GM12892 (cell line): ENCODE data around the gene REEP2. TPM values are rescaled to one million over a fixed set of nuclear protein-coding genes. Genes with fewer than 3 reads are reported as not detected.
A peak's percentile ranks its signal among the peaks of the same experiment; 100 is the strongest.
"Not testable (repeated sequence)": the region's sequence is repeated elsewhere in the genome, so short reads cannot be mapped to it uniquely, and the experiment has no call there.

Experiments used
- DNase-seq: peaks from one replicate; pipeline ENCODE4 v3.0.0; 2011; ENCODE audit not compliant: insufficient read length
- FAIRE-seq: peaks from 2 replicates; lab custom pipeline; 2011; peaks lifted over from hg19 to GRCh38; lab: Jason Lieb, UNC
- POLR2A ChIP-seq: IDR thresholded peaks from 2 replicates; pipeline ENCODE4 v1.6.1; 2011; ENCODE audit warnings: low read depth, low read length, control low read depth
- POLR2AphosphoS5 ChIP-seq: IDR thresholded peaks from 2 replicates; pipeline ENCODE4 v1.6.1; 2011; ENCODE audit warnings: low read depth, low read length, control low read depth
- TAF1 ChIP-seq: IDR thresholded peaks from 2 replicates; pipeline ENCODE4 v1.6.1; 2011; ENCODE audit warnings: low read depth, mild to moderate bottlenecking, control low read depth, low read length, borderline replicate concordance
- polyA plus RNA-seq: library from polyadenylated mRNA; unstranded; fragments of >200 nt; gene quantifications from one replicate; pipeline ENCODE4 v1.2.1, GENCODE V29; 2012; ENCODE audit warnings: missing spikeins, inconsistent platforms; ENCODE audit not compliant: missing spikeins

The REEP2 gene
- polyA plus RNA-seq, result 1.3 TPM

DNA sequence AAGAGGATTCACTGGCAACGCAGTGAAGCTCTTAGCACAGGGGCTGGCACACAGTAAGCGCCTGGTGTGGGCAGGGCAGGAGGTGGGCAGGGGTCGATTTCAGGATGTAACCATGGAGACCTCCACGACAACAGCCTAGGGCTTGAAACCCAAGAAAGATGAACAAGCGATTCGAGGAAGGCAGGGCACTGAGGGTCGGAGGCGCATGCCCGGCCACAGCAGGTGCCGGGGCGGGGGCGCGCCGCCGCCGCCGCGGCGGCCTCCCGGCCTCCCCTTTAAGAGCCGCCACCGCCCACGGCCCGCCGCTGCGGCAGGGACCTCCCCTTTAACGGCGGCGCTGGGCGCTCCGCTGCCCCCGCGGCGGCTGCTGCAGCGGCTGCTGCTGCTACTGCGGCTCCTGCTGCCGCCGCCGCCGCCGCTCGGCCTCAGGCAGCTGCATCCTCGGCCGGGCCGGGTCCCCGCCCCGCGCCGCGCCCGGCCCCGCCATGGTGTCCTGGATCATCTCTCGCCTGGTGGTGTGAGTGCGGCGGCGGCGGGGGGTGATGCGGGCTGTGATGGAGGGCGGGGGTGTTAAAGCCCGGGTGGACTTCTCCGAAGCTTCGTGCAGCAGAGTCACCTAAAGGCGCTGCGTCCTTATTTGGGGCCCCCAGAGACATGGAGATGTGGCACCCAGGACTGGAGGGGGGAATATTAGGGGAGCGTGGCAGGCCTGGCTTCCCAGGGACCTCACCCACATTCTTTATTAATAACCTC, at the start of gene REEP2:
TSS of gene REEP2 (plus strand) at position 334 of the 753 bp plus-strand sequence. CDS start at position 486, 152 bp downstream.
- TF ChIP-seq POLR2A, result no peak
- TF ChIP-seq POLR2AphosphoS5, result no peak
- TF ChIP-seq TAF1, result no peak
- FAIRE-seq, result peak; percentile 74
- DNase-seq, result peak; percentile 78

GRCh38 chr5:138389332-138389731, 49.5 kb upstream of the REEP2 start:
- FAIRE-seq (no peak), DNase-seq (no peak)
- TF ChIP-seq POLR2A (no peak), TAF1 (no peak), POLR2AphosphoS5 (no peak)

- not testable (repeated sequence) for DNase-seq, FAIRE-seq
These were observed 48.9 kb upstream of the REEP2 start for GRCh38 chr5:138389911-138390310.

DNA sequence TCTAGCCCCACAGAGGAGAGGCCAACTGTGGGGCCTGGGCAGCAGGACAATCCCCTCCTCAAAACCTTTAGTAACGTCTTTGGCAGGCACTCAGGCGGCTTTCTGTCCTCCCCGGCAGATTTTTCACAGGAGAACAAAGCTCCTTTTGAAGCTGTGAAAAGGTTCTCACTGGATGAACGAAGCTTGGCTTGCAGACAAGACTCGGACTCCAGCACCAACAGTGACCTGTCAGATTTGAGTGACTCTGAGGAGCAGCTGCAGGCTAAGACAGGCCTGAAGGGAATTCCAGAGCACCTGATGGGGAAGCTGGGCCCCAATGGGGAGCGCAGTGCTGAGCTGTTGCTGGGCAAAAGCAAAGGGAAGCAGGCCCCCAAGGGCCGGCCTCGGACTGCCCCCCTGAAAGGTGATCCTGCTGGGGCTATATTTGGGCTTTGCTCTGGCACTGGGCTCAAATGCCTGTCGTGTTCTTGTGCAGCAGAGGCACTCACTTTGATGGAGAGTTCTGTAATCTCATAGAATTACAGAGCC, 46.9 kb upstream of the REEP2 start:
- FAIRE-seq, result no peak
- TF ChIP-seq POLR2A, result no peak
- TF ChIP-seq TAF1, result no peak

GRCh38 chr5:138402640-138403039, 36.2 kb upstream of the REEP2 start:
- DNase-seq, result no peak
- FAIRE-seq, result peak; percentile 65
- TF ChIP-seq TAF1, result no peak
- TF ChIP-seq POLR2AphosphoS5, result no peak
- no peak for TF ChIP-seq POLR2A

More for the DNA sequence above, 46.9 kb upstream of the REEP2 start:
- no peak for DNase-seq

- no peak for DNase-seq
- TF ChIP-seq POLR2AphosphoS5, result no peak
- TF ChIP-seq POLR2A, result no peak
- TF ChIP-seq TAF1, result no peak
- FAIRE-seq, result no peak
These were observed 30.8 kb upstream of the REEP2 start for GRCh38 chr5:138408023-138408422.

DNA sequence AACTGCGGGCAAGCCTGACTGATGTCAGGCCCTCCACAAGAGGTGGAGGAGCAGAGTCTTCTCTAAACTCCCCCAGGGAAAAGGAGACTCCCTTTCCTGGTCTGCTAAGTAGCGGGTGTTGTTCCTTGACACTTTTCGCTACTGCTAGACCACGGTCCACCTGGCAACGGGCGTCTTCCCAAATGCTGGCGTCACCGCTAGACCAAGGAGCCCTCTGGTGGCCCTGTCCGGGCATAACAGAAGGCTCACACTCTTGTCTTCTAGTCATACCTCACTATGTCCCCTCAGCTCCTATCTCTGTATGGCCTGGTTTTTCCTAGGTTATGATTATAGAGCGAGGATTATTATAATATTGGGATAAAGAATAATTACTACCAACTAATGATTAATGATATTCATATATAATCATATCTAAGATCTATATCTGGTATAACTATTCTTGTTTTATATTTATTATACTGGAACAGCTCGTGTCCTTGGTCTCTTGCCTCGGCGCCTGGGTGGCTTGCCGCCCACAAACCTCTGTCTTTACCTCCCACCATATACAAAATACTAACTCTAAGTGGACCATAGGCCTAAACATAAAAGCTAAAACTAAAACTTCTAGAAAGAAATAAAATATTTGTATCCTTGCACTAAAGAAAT, 27.7 kb upstream of the REEP2 start:
- not testable (repeated sequence) for FAIRE-seq, DNase-seq

DNA sequence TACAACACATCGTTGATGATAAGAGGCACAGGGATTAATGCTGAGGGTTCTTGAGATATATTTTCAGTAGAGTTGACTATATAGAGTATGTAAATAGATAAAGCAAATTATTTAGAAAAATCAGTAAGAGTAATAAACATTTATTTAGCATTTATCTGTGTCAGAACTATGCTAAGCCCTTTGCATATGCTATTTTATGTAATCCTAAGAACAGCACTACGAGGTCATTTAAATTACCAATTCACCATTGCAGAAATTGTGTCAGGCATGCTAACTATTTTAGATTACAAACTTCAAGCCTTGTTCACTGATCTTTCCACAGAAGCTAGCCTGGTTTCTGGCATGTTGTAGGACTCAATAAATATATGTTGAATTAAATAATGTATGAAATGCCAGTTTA, 20.4 kb upstream of the REEP2 start:
- no peak for FAIRE-seq
- TF ChIP-seq TAF1 (no peak), POLR2A (no peak), POLR2AphosphoS5 (no peak)

DNA sequence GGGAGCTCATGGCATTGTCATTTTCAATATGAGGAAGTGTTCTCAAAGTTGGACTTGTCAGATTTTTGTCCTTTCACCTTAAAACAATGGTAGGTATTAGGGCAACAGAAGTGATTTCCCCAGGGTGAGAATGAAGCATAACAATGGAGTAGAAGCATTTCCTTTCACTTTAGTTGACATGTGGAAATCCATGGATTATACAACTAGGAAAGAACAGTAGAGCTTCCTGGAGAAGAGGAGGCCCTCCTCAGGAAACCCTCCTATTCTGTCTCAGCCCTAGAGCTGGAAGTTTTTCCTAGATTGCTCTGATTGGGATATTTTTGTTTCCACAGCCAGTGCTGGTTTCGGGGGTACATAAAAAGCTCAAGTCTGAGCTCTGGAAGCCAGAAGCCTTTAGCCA, 13.8 kb upstream of the REEP2 start:
- TF ChIP-seq TAF1, result no peak
- no peak for TF ChIP-seq POLR2A
- no peak for TF ChIP-seq POLR2AphosphoS5
- FAIRE-seq, result no peak

More for the DNA sequence above, 20.4 kb upstream of the REEP2 start:
- DNase-seq, result no peak

GRCh38 chr5:138435943-138436342, 2.9 kb upstream of the REEP2 start:
- FAIRE-seq (no peak), DNase-seq (no peak)
- TF ChIP-seq POLR2A (no peak), POLR2AphosphoS5 (no peak), TAF1 (no peak)

More for the DNA sequence above, 13.8 kb upstream of the REEP2 start:
- no peak for DNase-seq

DNA sequence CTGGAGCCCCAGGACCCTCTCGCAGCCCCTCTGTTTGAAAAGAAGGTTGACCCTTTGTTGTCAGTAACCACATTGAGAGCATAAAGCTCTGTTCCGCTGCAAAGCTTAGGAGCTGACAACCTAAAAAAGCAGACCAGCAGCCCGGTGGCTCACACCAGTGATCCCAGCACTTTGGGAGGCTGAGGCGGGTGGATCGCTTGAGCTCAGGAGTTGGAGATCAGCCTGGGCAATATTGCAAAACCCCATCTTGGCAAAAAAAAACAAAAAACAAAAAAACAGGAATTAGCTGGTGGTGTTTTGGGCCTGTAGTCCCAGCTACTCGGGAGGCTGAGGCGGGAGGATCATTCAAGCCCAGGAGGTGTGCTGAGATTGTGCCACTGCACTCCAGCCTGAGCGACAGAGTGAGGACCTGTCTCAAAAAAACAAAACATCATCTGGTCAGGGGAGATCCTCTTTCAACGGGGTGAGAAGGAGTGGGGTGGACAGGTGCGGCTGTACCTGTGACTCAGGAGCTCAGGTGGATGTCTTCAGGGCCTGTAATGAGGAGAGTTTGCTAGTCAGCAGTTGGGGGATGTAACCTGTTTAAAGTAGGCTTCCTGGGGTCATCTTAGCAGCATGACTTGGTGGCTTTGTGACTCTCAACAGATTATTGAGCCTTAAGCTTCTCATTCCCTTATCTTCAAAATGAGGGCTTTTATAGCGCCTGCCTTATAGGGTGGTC, 694 bp upstream of the REEP2 start:
- DNase-seq (no peak), FAIRE-seq (no peak)
- TF ChIP-seq POLR2AphosphoS5 (0 out of 2 replicates have a peak, but pooled peaks have one; percentile 29), TAF1 (no peak)
